Lung (tissue), 12 donors: ENCODE results near the gene KLK10. TPM values are rescaled to one million over a fixed set of nuclear protein-coding genes. Genes with fewer than 3 reads are reported as not detected.
"Not testable (repeated sequence)": the region's sequence is repeated elsewhere in the genome, so short reads cannot be mapped to it uniquely, and the experiment has no call there.

Experiments
- ATAC-seq: fragments of 200-7000 bp; cut with Tn5 transposase; one replicate; pipeline ENCODE4 v1.9.1; 2020; ENCODE audit warnings: moderate number of reproducible peaks; ENCODE audit not compliant: insufficient read depth, low FRiP score
- DNase-seq, 3 donors: peaks; one replicate each; pipeline ENCODE4 v3.0.0-alpha.2; 2013 to 2017
- H3K27ac ChIP-seq, 2 donors: one replicate each; pipeline ENCODE4 v1.5.1; 2013; ENCODE audit warnings: mild to moderate bottlenecking in 2 of 2, moderate library complexity in 2 of 2, control low read depth in 1 of 2, inconsistent platforms in 1 of 2, low read depth in 1 of 2, low read length in 1 of 2
- H3K27me3 ChIP-seq, 3 donors: one replicate each; pipeline ENCODE4 v1.5.1; 2013; ENCODE audit warnings: low read length in 2 of 3; ENCODE audit not compliant: control insufficient read depth in 3 of 3, insufficient read depth in 3 of 3
- H3K36me3 ChIP-seq, 4 donors: one replicate each; pipeline ENCODE4 v1.5.1; 2013; ENCODE audit warnings: low read length in 4 of 4, mild to moderate bottlenecking in 1 of 4, moderate library complexity in 1 of 4; ENCODE audit not compliant: control insufficient read depth in 4 of 4, insufficient read depth in 4 of 4
- H3K4me1 ChIP-seq, 5 donors: one replicate each; pipeline ENCODE4 v1.5.1; 2013; ENCODE audit warnings: low read length in 5 of 5, mild to moderate bottlenecking in 2 of 5, moderate library complexity in 1 of 5; ENCODE audit not compliant: control insufficient read depth in 5 of 5, insufficient read depth in 5 of 5
- H3K4me3 ChIP-seq: one replicate; pipeline ENCODE4 v1.5.1; 2013; ENCODE audit warnings: mild to moderate bottlenecking, control low read depth, moderate library complexity
- H3K9ac ChIP-seq, 2 donors: one replicate each; pipeline ENCODE4 v1.5.1; 2013; ENCODE audit warnings: low read length in 2 of 2, control low read depth in 1 of 2; ENCODE audit not compliant: insufficient read depth in 1 of 2
- H3K9me3 ChIP-seq, 4 donors: one replicate each; pipeline ENCODE4 v1.5.1; 2013; ENCODE audit warnings: low read length in 3 of 4, mild to moderate bottlenecking in 1 of 4, moderate library complexity in 1 of 4; ENCODE audit not compliant: control insufficient read depth in 4 of 4, insufficient read depth in 3 of 4
- CTCF ChIP-seq: IDR thresholded peaks from 2 replicates; pipeline ENCODE4 v1.5.1; 2012; ENCODE audit warnings: mild to moderate bottlenecking; ENCODE audit errors: control extremely low read depth, extremely low read depth
- WGBS, 2 donors: extraction: QIAGEN DNeasy Blood & Tissue Kit; methylation state at CpG; one replicate each; pipeline ENCODE4 v1.1.7; 2013; 5-methylcytosine and 5-hydroxymethylcytosine counted together
- polyA plus RNA-seq, 2 donors: library from polyadenylated mRNA; stranded (reverse); fragments of 200-250 nt; gene quantifications; one replicate each; pipeline ENCODE4 v1.2.1, GENCODE V29; 2013
- total RNA-seq, 2 donors: library from RNA; depleted of rRNA in 1 of 2; stranded (reverse); fragments of >200 nt in 1 of 2; gene quantifications; one replicate each; pipeline ENCODE4 v1.2.1, GENCODE V29; 2014 to 2021
- donor health status: control.
- donor health status: control.
- donor health status: Bipolar disorder and iron deficiency.
- donor health status: healthy.
- donor health status: DM: yes; HTN: yes; CAD: no.

Gene KLK10
- total and polyA plus RNA-seq, 4 donors, result 9.8 to 34.2 (median 19.9) TPM

- Histone ChIP-seq H3K4me3 (no peak overlapping the region), H3K36me3 (no peaks in the 10 kb centered on the region), H3K27ac (no peak overlapping the region), H3K4me1 (no peaks in the 10 kb centered on the region), H3K9ac (no peak overlapping the region), H3K27me3 (peaks cover 0 to 9% (median 4%) of the 10 kb centered on the region in 3 donors), H3K9me3 (peaks cover 0 to 4% (median 0%) of the 10 kb centered on the region in 4 donors)
- no peak for DNase-seq
- WGBS, 2 donors, result 69 to 80% methylated on average over 2 of the region's 2 CpGs
- TF ChIP-seq CTCF, result no peak
- no peak for ATAC-seq
Observed at GRCh38 chr19:50992666-50993035, 26.9 kb downstream of the KLK10 start.

GRCh38 chr19:50984416-50984815 lies 35.1 kb downstream of the KLK10 start:
- H3K36me3 ChIP-seq, H3K4me3 ChIP-seq, H3K27ac ChIP-seq, ATAC-seq, H3K9ac ChIP-seq, DNase-seq, H3K9me3 ChIP-seq, H3K4me1 ChIP-seq: not testable (repeated sequence)
- 79 to 82% methylated on average over 14 of the region's 14 CpGs for WGBS, 2 donors
- H3K27me3 ChIP-seq, result peaks cover 0 to 12% (median 0%) of the 10 kb centered on the region in 3 donors

DNA sequence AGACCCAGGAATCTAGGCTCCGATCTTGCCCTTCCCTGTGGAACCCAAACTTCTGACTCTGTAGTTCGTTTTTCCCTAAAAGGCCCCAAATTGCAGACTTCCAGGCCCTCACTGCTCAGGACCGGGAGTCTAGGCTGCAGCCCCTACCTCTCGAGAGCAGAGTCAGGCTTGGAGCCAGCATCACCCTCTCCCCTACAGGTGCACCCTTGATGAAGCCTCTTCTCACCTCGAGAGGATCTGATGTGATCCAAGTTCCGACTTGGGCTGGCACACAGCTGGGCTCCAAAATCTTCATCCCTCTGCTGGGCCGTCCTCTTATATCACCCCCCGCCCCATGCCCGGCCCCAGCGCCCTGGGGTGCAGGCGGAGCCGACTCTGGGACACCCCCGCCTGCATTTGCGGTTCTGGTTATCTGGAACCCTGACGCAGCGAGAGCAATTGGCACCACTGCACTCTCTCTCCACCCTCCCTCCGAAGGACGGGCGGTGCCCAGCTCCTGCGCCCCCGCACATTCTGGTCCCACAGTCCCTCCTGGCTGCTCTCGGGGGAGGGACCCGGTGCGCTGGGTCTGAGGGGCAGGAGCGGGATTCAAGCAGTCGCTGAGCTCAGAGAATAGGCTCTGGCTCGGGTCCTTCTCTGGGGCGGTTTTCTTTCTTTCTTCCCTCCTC lies 35.8 kb downstream of the KLK10 start, which contains the start of gene KLK7:
TSS of gene KLK7 (minus strand) at position 293 of the 668 bp plus-strand sequence. CDS start 1,518 bp downstream, outside the sequence.
- Histone ChIP-seq H3K9me3 (peaks cover 0 to 4% (median 0%) of the 10 kb centered on the region in 4 donors), H3K4me1 (no peaks in the 10 kb centered on the region), H3K27ac (no peak within 1 kb of the TSS), H3K27me3 (peaks cover 0 to 12% (median 0%) of the 10 kb centered on the region in 3 donors), H3K4me3 (no peak within 1 kb of the TSS), H3K9ac (no peak within 1 kb of the TSS), H3K36me3 (no peaks in the 10 kb centered on the region)
- TF ChIP-seq CTCF, result no peak
- WGBS, 2 donors, result 17 to 21% methylated on average over 28 of the region's 28 CpGs
- DNase-seq (no peak), ATAC-seq (no peak)

DNA sequence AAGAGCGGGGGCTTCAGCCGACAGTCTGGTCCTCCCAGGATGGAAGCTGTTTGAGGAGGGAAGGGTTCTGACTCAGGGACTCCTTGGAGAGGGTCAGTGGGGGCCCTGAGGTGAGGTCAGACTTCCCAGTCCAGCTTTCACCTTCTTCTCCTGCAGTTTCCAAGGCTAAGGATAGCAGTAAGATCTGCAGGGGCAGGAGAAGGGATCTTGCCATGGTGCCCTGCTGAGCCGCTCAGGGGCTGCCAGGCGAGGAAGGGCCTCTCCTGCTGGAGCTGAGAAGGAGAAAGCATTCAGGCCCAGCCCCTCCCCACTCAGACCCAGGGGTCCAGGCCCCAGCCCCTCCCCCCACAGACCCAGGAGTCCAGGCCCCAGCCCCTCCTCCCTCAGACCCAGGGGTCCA lies 37.3 kb downstream of the KLK10 start:
- no peak for DNase-seq
- TF ChIP-seq CTCF, result no peak
- 73 to 84% methylated on average over 4 of the region's 4 CpGs for WGBS, 2 donors
- ATAC-seq, result no peak
- H3K4me1 ChIP-seq, result no peaks in the 10 kb centered on the region
- H3K9ac ChIP-seq, result no peak overlapping the region
- no peaks in the 10 kb centered on the region for H3K36me3 ChIP-seq
- H3K27ac ChIP-seq, result no peak overlapping the region
- peaks cover 0 to 9% (median 2%) of the 10 kb centered on the region in 3 donors for H3K27me3 ChIP-seq
- peaks cover 0 to 4% (median 0%) of the 10 kb centered on the region in 4 donors for H3K9me3 ChIP-seq
- H3K4me3 ChIP-seq, result no peak overlapping the region
